SU-DHL-6 (cell line): ENCODE measurements around the gene C15orf40.
"Not testable (repeated sequence)": the region's sequence is repeated elsewhere in the genome, so short reads cannot be mapped to it uniquely, and the experiment has no call there.

ENCODE experiments used
- H2AFZ ChIP-seq: fragments of 200-600 bp; sonication (generic); 2 replicates; pipeline ENCODE4 v1.6.1; 2014; ENCODE audit warnings: low read depth, mild to moderate bottlenecking, moderate library complexity, mixed read lengths, antibody characterized with exemption, low read length; ENCODE audit not compliant: severe bottlenecking
- H3F3A ChIP-seq: fragments of 200-600 bp; shearing (Covaris generic); 2 replicates; pipeline ENCODE4 v1.6.0; 2016; ENCODE audit warnings: antibody characterized with exemption, mild to moderate bottlenecking; ENCODE audit not compliant: insufficient read depth
- H3K27ac ChIP-seq: fragments of 200-600 bp; sonication (generic); 2 replicates; pipeline ENCODE4 v1.5.1; 2016; ENCODE audit warnings: low read depth, mild to moderate bottlenecking, low read length, moderate library complexity, mixed read lengths
- H3K27me3 ChIP-seq: fragments of 200-600 bp; sonication (generic), shearing (Covaris generic); 2 replicates; pipeline ENCODE4 v1.6.0; 2014; ENCODE audit warnings: mild to moderate bottlenecking, low read length
- H3K36me3 ChIP-seq: fragments of 200-600 bp; sonication (generic); 2 replicates; pipeline ENCODE4 v1.6.1; 2014; ENCODE audit warnings: mild to moderate bottlenecking, low read length, mixed read lengths
- H3K4me2 ChIP-seq: fragments of 300-600, 200-600 bp; shearing (Covaris generic), sonication (generic); 2 replicates; pipeline ENCODE4 v1.6.0; 2014; ENCODE audit warnings: low read length, low read depth, mild to moderate bottlenecking; ENCODE audit not compliant: poor library complexity, severe bottlenecking
- H3K4me3 ChIP-seq: fragments of 200-600 bp; sonication (generic); 2 replicates; pipeline ENCODE4 v1.5.1; 2014; ENCODE audit warnings: antibody characterized with exemption, low read length, mild to moderate bottlenecking, mixed read lengths; ENCODE audit not compliant: insufficient read depth, poor library complexity, severe bottlenecking
- H3K79me2 ChIP-seq: fragments of 200-600 bp; sonication (generic); 2 replicates; pipeline ENCODE4 v1.6.1; 2014; ENCODE audit warnings: mild to moderate bottlenecking, low read length, moderate library complexity; ENCODE audit not compliant: insufficient read depth
- H3K9ac ChIP-seq: fragments of 200-600 bp; sonication (generic); 2 replicates; pipeline ENCODE4 v1.7.0; 2014; ENCODE audit warnings: mild to moderate bottlenecking, low read length
- H3K9me2 ChIP-seq: fragments of 200-600 bp; sonication (generic); replicated peaks from 2 replicates; pipeline ENCODE4 v1.6.1; 2014; ENCODE audit warnings: low read length; ENCODE audit not compliant: insufficient read depth
- H3K9me3 ChIP-seq: fragments of 200-600 bp; sonication (generic); 2 replicates; pipeline ENCODE4 v1.6.1; 2014; ENCODE audit warnings: low read length, mixed read lengths; ENCODE audit not compliant: insufficient read depth
- H4K20me1 ChIP-seq: fragments of 200-600 bp; sonication (generic); 2 replicates; pipeline ENCODE4 v1.6.1; 2014; ENCODE audit warnings: low read depth, mild to moderate bottlenecking, antibody characterized with exemption, low read length, moderate library complexity, mixed read lengths
- EZH2phosphoT487 ChIP-seq: fragments of 200-600 bp; sonication (generic), shearing (Covaris generic); conservative IDR thresholded peaks from 2 replicates; pipeline ENCODE4 v1.6.1; 2018; ENCODE audit warnings: mild to moderate bottlenecking, antibody characterized with exemption, low read length, moderate library complexity, mixed read lengths
- TF ChIP-seq, protein P1 (sequence below): fragments of 200-600 bp; sonication (generic); IDR thresholded peaks from one replicate; pipeline ENCODE4 v1.5.1; 2017; ENCODE audit warnings: antibody characterized with exemption, mild to moderate bottlenecking, low read length, moderate library complexity; ENCODE audit not compliant: insufficient read depth, poor library complexity, severe bottlenecking

The C15orf40 gene

DNA sequence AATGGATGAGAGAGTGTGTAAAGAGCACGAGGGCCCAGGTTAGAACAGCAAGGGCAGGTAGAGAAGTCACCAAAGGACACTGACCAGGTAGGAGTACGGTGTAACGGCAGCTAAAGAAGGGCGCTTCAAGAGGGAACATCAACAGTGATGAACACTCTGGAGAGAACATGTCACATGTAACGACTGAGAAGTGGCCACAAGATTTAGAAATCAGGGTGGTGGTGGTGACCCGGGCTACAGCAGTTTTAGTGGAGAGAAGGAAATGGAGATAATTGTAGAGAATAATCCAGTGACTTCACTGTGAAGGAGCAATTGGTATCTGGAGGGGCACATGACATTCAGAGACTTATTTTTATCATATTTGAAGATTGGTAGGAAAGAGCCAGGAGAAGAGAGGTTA lies 1.2 kb upstream of the C15orf40 start:
- no peaks in the 10 kb centered on the region for H3K9me2 ChIP-seq
- H3K27me3 ChIP-seq = no peaks in the 10 kb centered on the region
- H3K9ac ChIP-seq = peak overlapping the region; percentile 85; the same call in 1 of the 2 replicates
- TF ChIP-seq EZH2phosphoT487 = no peak
- TF ChIP-seq, protein P1, sequence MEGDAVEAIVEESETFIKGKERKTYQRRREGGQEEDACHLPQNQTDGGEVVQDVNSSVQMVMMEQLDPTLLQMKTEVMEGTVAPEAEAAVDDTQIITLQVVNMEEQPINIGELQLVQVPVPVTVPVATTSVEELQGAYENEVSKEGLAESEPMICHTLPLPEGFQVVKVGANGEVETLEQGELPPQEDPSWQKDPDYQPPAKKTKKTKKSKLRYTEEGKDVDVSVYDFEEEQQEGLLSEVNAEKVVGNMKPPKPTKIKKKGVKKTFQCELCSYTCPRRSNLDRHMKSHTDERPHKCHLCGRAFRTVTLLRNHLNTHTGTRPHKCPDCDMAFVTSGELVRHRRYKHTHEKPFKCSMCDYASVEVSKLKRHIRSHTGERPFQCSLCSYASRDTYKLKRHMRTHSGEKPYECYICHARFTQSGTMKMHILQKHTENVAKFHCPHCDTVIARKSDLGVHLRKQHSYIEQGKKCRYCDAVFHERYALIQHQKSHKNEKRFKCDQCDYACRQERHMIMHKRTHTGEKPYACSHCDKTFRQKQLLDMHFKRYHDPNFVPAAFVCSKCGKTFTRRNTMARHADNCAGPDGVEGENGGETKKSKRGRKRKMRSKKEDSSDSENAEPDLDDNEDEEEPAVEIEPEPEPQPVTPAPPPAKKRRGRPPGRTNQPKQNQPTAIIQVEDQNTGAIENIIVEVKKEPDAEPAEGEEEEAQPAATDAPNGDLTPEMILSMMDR = no peak
- H3K79me2 ChIP-seq = peaks cover 27% of the 10 kb centered on the region
- H3F3A ChIP-seq = peaks cover 38% of the 10 kb centered on the region
- H3K4me2 ChIP-seq = peak overlapping the region; percentile 96
- peaks cover 11% of the 10 kb centered on the region; the same call in 1 of the 2 replicates for H3K36me3 ChIP-seq
- H3K9me3 ChIP-seq = no peaks in the 10 kb centered on the region
- no peak overlapping the region for H3K27ac ChIP-seq
- no peaks in the 10 kb centered on the region for H4K20me1 ChIP-seq
- H2AFZ ChIP-seq = no peak overlapping the region
- peak overlapping the region; percentile 87 for H3K4me3 ChIP-seq

- H3K79me2 ChIP-seq = peaks cover 27% of the 10 kb centered on the region
- H3K9ac ChIP-seq = peak overlapping the region; percentile 85
- peak overlapping the region; percentile 81 for H3K27ac ChIP-seq
- H3K27me3 ChIP-seq = no peaks in the 10 kb centered on the region
- TF ChIP-seq, protein P1 = no peak
- no peak for TF ChIP-seq EZH2phosphoT487
- peak overlapping the region; percentile 96 for H3K4me2 ChIP-seq
- H2AFZ ChIP-seq = peak overlapping the region; percentile 70
- H3K9me3 ChIP-seq = no peaks in the 10 kb centered on the region
- no peaks in the 10 kb centered on the region for H3K9me2 ChIP-seq
- H3K36me3 ChIP-seq = peaks cover 9% of the 10 kb centered on the region; the same call in 1 of the 2 replicates
- H3K4me3 ChIP-seq = peak overlapping the region; percentile 87
- H3F3A ChIP-seq = peaks cover 33% of the 10 kb centered on the region
- no peaks in the 10 kb centered on the region for H4K20me1 ChIP-seq
Observed at GRCh38 chr15:83012076-83012426, 612 bp upstream of the C15orf40 start.

GRCh38 chr15:83010709-83011270 lies 649 bp downstream of the C15orf40 start:
- peaks cover 27% of the 10 kb centered on the region for H3K79me2 ChIP-seq
- H3K36me3 ChIP-seq = peaks cover 5% of the 10 kb centered on the region
- H3K9ac ChIP-seq = peak overlapping the region; percentile 85
- TF ChIP-seq, protein P1 = peak; percentile 95
- TF ChIP-seq EZH2phosphoT487 = no peak
- peak overlapping the region; percentile 65 for H2AFZ ChIP-seq
- H3K9me2 ChIP-seq = no peaks in the 10 kb centered on the region
- H3K27ac ChIP-seq = peak overlapping the region; percentile 81
- no peaks in the 10 kb centered on the region for H3K27me3 ChIP-seq
- H3K9me3 ChIP-seq = no peaks in the 10 kb centered on the region
- no peaks in the 10 kb centered on the region for H4K20me1 ChIP-seq
- peak overlapping the region; percentile 87 for H3K4me3 ChIP-seq
- peak overlapping the region; percentile 96 for H3K4me2 ChIP-seq
- H3F3A ChIP-seq = peaks cover 25% of the 10 kb centered on the region

DNA sequence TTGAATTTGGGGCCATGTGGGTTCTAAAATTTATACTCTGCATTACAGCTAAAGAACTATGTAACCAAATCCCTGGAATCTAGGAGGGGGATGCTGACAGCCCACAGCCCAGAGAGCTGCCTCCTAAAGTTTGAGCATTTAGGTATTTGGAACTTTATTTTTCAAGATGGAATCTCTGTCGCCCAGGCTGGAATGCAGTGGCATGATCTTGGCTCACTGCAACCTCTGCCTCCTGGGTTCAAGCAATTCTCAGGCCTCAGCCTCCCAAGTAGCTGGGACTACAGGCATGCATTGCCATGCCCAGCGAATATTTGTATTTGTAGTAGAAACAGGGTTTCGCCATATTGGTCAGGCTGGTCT lies 10.8 kb downstream of the C15orf40 start:
- H3K9me2 ChIP-seq, H3K9me3 ChIP-seq, H3K4me3 ChIP-seq, H3K79me2 ChIP-seq, H3K27me3 ChIP-seq, H3K9ac ChIP-seq, H4K20me1 ChIP-seq, H3F3A ChIP-seq, H2AFZ ChIP-seq, H3K36me3 ChIP-seq, H3K4me2 ChIP-seq, H3K27ac ChIP-seq: not testable (repeated sequence)
